Measurements from ENCODE around the gene LPIN1. TPM values are rescaled to one million over a fixed set of nuclear protein-coding genes. Genes with fewer than 3 reads are reported as not detected.

The LPIN1 gene
- total and polyA plus RNA-seq, 12 donors = 18.9 to 61.0 (median 34.4) TPM

GRCh38 chr2:11864724-11865123 lies 118.3 kb downstream of the LPIN1 start:
- Histone ChIP-seq H3K27me3 (no peaks in the 10 kb centered on the region), H3K4me3 (no peak overlapping the region), H3K36me3 (no peaks in the 10 kb centered on the region), H3K9me3 (peaks cover 0 to 8% (median 0%) of the 10 kb centered on the region in 11 donors), H3K4me1 (peaks cover 0 to 17% (median 13%) of the 10 kb centered on the region in 9 donors), H3K27ac (peak overlapping the region in 3 of 10 donors; percentile 47 to 77 (median 49))
- intact Hi-C loops (cut with DNase I) = loop anchor here in 9 of 10 donors (2.0 to 10.0 kb wide), 12 partner anchors 180 to 1143 kb away; partner anchors contain the start of gene TRIB2 (in 5 of the 9)
- TF ChIP-seq CTCF (IDR thresholded peaks at IDR 0.05) = no peak
- DNase-seq (no peak), ATAC-seq (no peak)
- WGBS, 2 donors = 95 to 98% methylated on average over 8 of the region's 8 CpGs

- intact Hi-C loops (cut with DNase I) = loop anchor here in 7 of 10 donors (2.0 to 10.0 kb wide), 7 partner anchors 179 to 1141 kb away; partner anchors contain the start of gene TRIB2 (in 3 of the 7)
- TF ChIP-seq CTCF (IDR thresholded peaks at IDR 0.05) = no peak
- H3K36me3 ChIP-seq = no peaks in the 10 kb centered on the region
- H3K9me3 ChIP-seq = peaks cover 0 to 8% (median 0%) of the 10 kb centered on the region in 11 donors
- H3K4me1 ChIP-seq = peaks cover 0 to 17% (median 13%) of the 10 kb centered on the region in 9 donors
- H3K27ac ChIP-seq = no peak overlapping the region
- ATAC-seq = no peak
- DNase-seq = no peak
- H3K4me3 ChIP-seq = no peak overlapping the region
- H3K27me3 ChIP-seq = no peaks in the 10 kb centered on the region
- 97% methylated on average over 8 of the region's 8 CpGs for WGBS, 2 donors
These were observed 118.9 kb downstream of the LPIN1 start for GRCh38 chr2:11865378-11865777.

GRCh38 chr2:11865805-11866204 lies 119.4 kb downstream of the LPIN1 start:
- intact Hi-C loops (cut with DNase I) = loop anchor here in 7 of 10 donors (2.0 to 10.0 kb wide), 7 partner anchors 179 to 1141 kb away; partner anchors contain the start of gene TRIB2 (in 3 of the 7)
- Histone ChIP-seq H3K4me1 (peaks cover 0 to 17% (median 13%) of the 10 kb centered on the region in 9 donors), H3K9me3 (peaks cover 0 to 8% (median 0%) of the 10 kb centered on the region in 11 donors), H3K36me3 (no peaks in the 10 kb centered on the region), H3K27ac (no peak overlapping the region), H3K27me3 (no peaks in the 10 kb centered on the region), H3K4me3 (no peak overlapping the region)
- DNase-seq (no peak), ATAC-seq (no peak)
- no peak for TF ChIP-seq CTCF (IDR thresholded peaks at IDR 0.05)
- WGBS, 2 donors = 90 to 93% methylated on average over 13 of the region's 13 CpGs

GRCh38 chr2:11866358-11867335 lies 120.2 kb downstream of the LPIN1 start:
- DNase-seq = no peak
- no peaks in the 10 kb centered on the region for H3K27me3 ChIP-seq
- 67 to 68% methylated on average over 12 of the region's 12 CpGs for WGBS, 2 donors
- H3K4me3 ChIP-seq = no peak overlapping the region
- TF ChIP-seq CTCF (IDR thresholded peaks at IDR 0.05) = no peak
- peaks cover 0 to 17% (median 13%) of the 10 kb centered on the region in 9 donors for H3K4me1 ChIP-seq
- H3K9me3 ChIP-seq = peaks cover 0 to 8% (median 0%) of the 10 kb centered on the region in 11 donors
- intact Hi-C loops (cut with DNase I) = loop anchor here in 6 of 10 donors (10.0 kb wide), 6 partner anchors 178 to 1138 kb away; partner anchors contain the start of gene TRIB2 (in 3 of the 6)
- H3K27ac ChIP-seq = no peak overlapping the region
- no peaks in the 10 kb centered on the region for H3K36me3 ChIP-seq
- ATAC-seq = no peak

Measured in heart right ventricle (tissue), 16 donors.